Transverse colon (tissue), 4 donors: ENCODE results near the gene BHLHE40. TPM values are rescaled to one million over a fixed set of nuclear protein-coding genes. Genes with fewer than 3 reads are reported as not detected.
"Not testable (repeated sequence)": the region's sequence is repeated elsewhere in the genome, so short reads cannot be mapped to it uniquely, and the experiment has no call there.

Experiments
- DNase-seq: peaks from one replicate; pipeline ENCODE4 v3.0.0-alpha.2; 2019
- H3K27ac ChIP-seq, 4 donors: fragments of 200-600 bp; sonication (generic); 2 replicates each; pipeline ENCODE4 v1.5.1; 2016 to 2018; ENCODE audit warnings: inconsistent platforms in 4 of 4
- H3K27me3 ChIP-seq: fragments of 200-600 bp; sonication (generic); 2 replicates; pipeline ENCODE4 v1.5.1; 2017; ENCODE audit warnings: inconsistent platforms
- H3K36me3 ChIP-seq, 4 donors: fragments of 200-600 bp; sonication (generic); 2 replicates each; pipeline ENCODE4 v1.5.1; 2017 to 2019; ENCODE audit warnings: inconsistent platforms in 4 of 4
- H3K4me1 ChIP-seq, 4 donors: fragments of 200-600 bp; sonication (generic); 2 replicates each; pipeline ENCODE4 v1.5.1; 2017 to 2020; ENCODE audit warnings: inconsistent platforms in 4 of 4
- H3K4me3 ChIP-seq, 4 donors: fragments of 200-600 bp; sonication (generic); 1 replicate in 1 of 4; 2 replicates in 3 of 4; pipeline versions ENCODE4 v1.5.1 to v1.6.1; 2017 to 2019; ENCODE audit warnings: inconsistent platforms in 4 of 4
- H3K9me3 ChIP-seq, 2 donors: fragments of 200-600 bp; sonication (generic); 2 replicates each; pipeline ENCODE4 v1.5.1; 2017 to 2019; ENCODE audit warnings: inconsistent platforms in 2 of 2
- EP300 ChIP-seq: sonication (generic); formaldehyde crosslinking; IDR thresholded peaks from one replicate; pipeline ENCODE4 v1.6.1; 2017; ENCODE audit warnings: antibody characterized with exemption, low read depth
- POLR2A ChIP-seq: fragments of 450-650 bp; IDR thresholded peaks from one replicate; pipeline ENCODE4 v1.6.1; 2016; ENCODE audit warnings: antibody characterized with exemption, mild to moderate bottlenecking, moderate library complexity
- POLR2AphosphoS5 ChIP-seq, 3 donors: sonication (generic); formaldehyde crosslinking; IDR thresholded peaks; one replicate each; pipeline ENCODE4 v1.6.1; 2016; ENCODE audit warnings: antibody characterized with exemption in 3 of 3
- WGBS, 2 donors: methylation state at CpG; one replicate each; pipeline ENCODE4 v1.1.5; 2018; ENCODE audit warnings: low coverage in 1 of 2; 5-methylcytosine and 5-hydroxymethylcytosine counted together
- in situ Hi-C, 4 donors: fragments of 200-750 bp; cut with MboI; loops; one replicate each; pipeline versions ENCODE4 v1.15.0 to v1.15.1; 2017; ENCODE audit warnings: low sequenced_read_pairs in 3 of 4, low pct_ligation_motif_present in 1 of 4, low pct_unique_long_range_greater_than_20kb in 1 of 4
- intact Hi-C: fragments of 100-400 bp; cut with DNase I; formaldehyde crosslinking; loops from one replicate; pipeline ENCODE4 v1.15.1; 2023; ENCODE audit warnings: low total_unique reads
- total RNA-seq, 4 donors: library from RNA; depleted of rRNA; stranded (reverse); fragments of >200 nt; gene quantifications; one replicate each; pipeline ENCODE4 v1.1.0, GENCODE V29; 2016
- TF ChIP-seq, protein P1 (sequence below), 5 experiments: fragments of 200-600 bp in 3 of 5; fragments of 450-650 bp in 2 of 5; sonication (generic) in 3 of 5; IDR thresholded peaks; 1 replicate in 2 of 5; 2 replicates in 3 of 5; pipeline ENCODE4 v1.5.1; 2016 to 2017; ENCODE audit warnings: antibody characterized with exemption in 5 of 5, inconsistent platforms in 3 of 5, mild to moderate bottlenecking in 2 of 5, moderate library complexity in 1 of 5

BHLHE40 gene
- total RNA-seq, 4 donors from 2014 or later, result 13.4 to 50.9 (median 18.0) TPM

DNA sequence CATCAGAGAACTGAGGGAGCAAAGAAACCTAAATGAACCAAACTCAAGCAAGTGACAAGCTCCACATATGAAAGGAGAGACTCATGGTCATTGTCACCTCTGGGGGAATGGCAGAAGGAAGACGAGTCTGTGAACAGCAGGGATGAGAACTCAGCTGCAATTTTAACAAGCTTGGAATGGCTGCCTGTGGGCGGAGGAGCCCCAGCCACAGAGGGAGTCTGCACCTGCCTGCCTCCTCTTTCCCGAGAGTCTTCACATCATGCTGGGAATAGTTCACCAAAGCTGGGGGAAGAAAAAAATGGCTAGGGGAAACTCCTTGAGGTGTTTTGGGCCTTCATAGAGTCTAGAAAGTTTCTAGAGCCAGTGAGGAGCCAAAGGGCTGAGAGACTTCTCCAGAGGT lies 21.3 kb upstream of the BHLHE40 start:
- H3K27me3 ChIP-seq, result no peaks in the 10 kb centered on the region
- in situ Hi-C loops (no loop called here), intact Hi-C loops (no loop called here)
- H3K9me3 ChIP-seq, result no peaks in the 10 kb centered on the region
- H3K36me3 ChIP-seq, result no peaks in the 10 kb centered on the region
- WGBS, 2 donors, result 80% methylated on average over 3 of the region's 3 CpGs; no CpG with 5 or more reads in 1 of the 2 donors
- no peak overlapping the region for H3K4me3 ChIP-seq
- DNase-seq, result no peak
- H3K4me1 ChIP-seq, result no peaks in the 10 kb centered on the region
- TF ChIP-seq POLR2AphosphoS5 (IDR thresholded peaks at IDR 0.05), result no peak
- TF ChIP-seq POLR2A, result no peak
- TF ChIP-seq EP300, result no peak
- TF ChIP-seq, protein P1, sequence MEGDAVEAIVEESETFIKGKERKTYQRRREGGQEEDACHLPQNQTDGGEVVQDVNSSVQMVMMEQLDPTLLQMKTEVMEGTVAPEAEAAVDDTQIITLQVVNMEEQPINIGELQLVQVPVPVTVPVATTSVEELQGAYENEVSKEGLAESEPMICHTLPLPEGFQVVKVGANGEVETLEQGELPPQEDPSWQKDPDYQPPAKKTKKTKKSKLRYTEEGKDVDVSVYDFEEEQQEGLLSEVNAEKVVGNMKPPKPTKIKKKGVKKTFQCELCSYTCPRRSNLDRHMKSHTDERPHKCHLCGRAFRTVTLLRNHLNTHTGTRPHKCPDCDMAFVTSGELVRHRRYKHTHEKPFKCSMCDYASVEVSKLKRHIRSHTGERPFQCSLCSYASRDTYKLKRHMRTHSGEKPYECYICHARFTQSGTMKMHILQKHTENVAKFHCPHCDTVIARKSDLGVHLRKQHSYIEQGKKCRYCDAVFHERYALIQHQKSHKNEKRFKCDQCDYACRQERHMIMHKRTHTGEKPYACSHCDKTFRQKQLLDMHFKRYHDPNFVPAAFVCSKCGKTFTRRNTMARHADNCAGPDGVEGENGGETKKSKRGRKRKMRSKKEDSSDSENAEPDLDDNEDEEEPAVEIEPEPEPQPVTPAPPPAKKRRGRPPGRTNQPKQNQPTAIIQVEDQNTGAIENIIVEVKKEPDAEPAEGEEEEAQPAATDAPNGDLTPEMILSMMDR (IDR thresholded peaks at IDR 0.05), result no peak
- H3K27ac ChIP-seq, result no peak overlapping the region

DNA sequence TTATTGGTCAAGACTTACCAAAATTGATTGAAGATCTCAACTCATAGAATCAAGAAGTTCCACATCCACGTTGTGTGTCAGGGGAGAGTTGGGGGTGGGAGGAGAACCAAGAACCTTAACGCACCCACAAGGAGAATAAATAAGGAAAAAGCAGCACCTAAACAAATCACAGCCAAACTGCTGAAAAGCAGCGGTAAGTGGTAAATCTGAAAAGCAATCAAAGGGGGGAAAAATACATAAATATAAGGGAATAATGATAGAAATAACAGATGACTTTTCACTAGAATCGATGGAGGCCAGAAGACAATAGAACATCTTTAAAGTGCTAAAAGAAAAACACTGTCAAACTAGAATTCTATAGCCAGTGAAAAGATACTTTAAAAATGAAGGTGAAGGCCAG lies 20.1 kb upstream of the BHLHE40 start:
- no peaks in the 10 kb centered on the region for H3K4me1 ChIP-seq
- H3K27me3 ChIP-seq, result no peaks in the 10 kb centered on the region
- H3K27ac ChIP-seq, result no peak overlapping the region
- DNase-seq, result no peak
- TF ChIP-seq POLR2A (no peak), POLR2AphosphoS5 (IDR thresholded peaks at IDR 0.05) (no peak)
- 70 to 72% methylated on average over 4 of the region's 4 CpGs for WGBS, 2 donors
- no peaks in the 10 kb centered on the region for H3K9me3 ChIP-seq
- H3K36me3 ChIP-seq, result no peaks in the 10 kb centered on the region
- no peak overlapping the region for H3K4me3 ChIP-seq
- in situ Hi-C loops (no loop called here), intact Hi-C loops (no loop called here)

DNA sequence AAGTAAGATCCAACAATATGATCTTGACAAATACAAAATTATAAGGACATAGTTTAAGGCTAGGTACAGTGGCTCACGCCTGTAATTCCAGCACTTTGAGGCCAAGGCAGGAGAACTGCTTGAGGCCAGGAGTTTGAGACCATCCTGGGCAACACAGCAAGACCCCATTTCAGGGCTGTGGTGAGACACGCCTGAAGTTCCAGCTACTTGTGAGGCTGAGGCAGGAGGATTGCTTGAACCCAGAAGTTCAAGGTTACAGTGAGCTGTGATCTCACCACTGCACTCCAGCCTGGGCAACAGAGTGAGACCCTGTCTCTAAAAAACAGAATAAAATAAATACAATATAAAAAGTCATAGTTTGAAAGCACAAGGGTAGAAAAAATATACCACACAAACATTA lies 17.4 kb upstream of the BHLHE40 start:
- H3K27me3 ChIP-seq, H3K9me3 ChIP-seq, in situ Hi-C loops, H3K27ac ChIP-seq, DNase-seq, H3K36me3 ChIP-seq, intact Hi-C loops, H3K4me1 ChIP-seq, H3K4me3 ChIP-seq: not testable (repeated sequence)
- WGBS, 2 donors, result 83 to 98% methylated on average over 1 to 2 of the region's 2 CpGs

DNA sequence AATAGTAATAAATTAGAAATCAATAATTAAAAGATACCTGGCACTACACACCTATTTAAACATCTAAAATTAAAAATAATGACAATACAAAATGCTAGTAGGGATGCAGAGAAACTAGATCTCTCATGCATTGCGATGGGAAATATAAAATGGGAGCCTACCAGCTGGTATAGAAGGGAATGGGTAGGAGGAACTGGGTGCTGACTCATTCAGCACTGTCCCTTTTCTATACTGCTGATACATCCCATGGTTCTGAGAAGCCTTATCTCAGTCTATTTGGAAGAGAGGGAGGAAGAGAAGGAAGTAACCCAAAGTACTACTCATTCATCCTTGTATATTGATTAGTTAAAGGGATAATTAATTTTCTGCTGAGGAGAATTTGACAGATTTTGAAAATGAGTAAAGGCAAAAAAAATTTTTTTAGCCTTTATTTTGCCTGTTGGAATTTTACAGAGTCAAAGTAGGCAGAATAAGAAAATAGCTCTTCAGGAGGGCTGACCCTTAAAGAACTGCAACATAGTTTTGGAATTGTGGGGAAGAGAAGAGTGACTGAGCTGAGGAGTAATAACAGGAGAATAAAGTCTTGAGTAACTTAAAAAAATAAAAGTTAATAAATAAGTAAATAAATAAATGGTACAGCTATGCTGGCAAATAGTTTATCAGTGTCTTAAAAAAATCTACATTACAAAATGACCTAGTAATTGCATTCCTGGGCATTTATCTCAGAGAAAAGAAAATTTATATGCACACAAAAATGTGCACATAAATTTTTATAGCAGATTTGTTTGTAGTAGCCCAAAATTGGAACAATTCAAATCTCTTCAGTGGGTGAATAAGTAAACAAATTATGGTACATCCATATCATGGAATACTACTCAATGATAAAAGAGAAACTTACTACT lies 15.3 kb upstream of the BHLHE40 start:
- Histone ChIP-seq H3K4me1 (peaks cover 0 to 5% (median 2%) of the 10 kb centered on the region in 4 donors), H3K27ac (no peak overlapping the region), H3K27me3 (no peaks in the 10 kb centered on the region), H3K9me3 (no peaks in the 10 kb centered on the region), H3K36me3 (no peaks in the 10 kb centered on the region), H3K4me3 (no peak overlapping the region)
- intact Hi-C loops, result no loop called here
- in situ Hi-C loops, result no loop called here
- DNase-seq, result no peak
- TF ChIP-seq, protein P1 (IDR thresholded peaks at IDR 0.05), result no peak
- TF ChIP-seq POLR2AphosphoS5 (IDR thresholded peaks at IDR 0.05) (no peak), POLR2A (no peak), EP300 (no peak)
- WGBS, 2 donors, result 90 to 100% methylated on average over 1 of the region's 1 CpG

DNA sequence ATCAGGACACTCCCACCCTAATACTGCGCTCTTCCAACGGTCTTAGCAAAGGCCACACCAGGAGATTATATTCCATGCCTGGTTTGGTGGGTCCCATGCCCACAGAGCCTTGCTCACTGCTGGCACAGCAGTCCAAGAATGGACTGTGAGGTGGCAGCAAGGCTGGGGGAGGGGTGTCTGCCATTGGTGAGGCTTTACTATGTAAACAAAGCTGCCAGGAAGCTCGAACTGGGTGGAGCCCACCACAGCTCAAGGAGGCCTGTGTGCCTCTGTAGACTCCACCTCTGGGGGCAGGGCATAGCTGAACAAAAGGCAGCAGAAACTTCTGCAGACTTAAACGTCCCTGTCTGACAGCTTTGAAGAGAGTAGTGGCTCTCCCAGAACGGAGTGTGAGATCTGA lies 13.2 kb upstream of the BHLHE40 start:
- intact Hi-C loops, H3K27me3 ChIP-seq, H3K4me3 ChIP-seq, in situ Hi-C loops, H3K4me1 ChIP-seq, H3K9me3 ChIP-seq, DNase-seq, H3K36me3 ChIP-seq, H3K27ac ChIP-seq: not testable (repeated sequence)
- WGBS, 2 donors, result 35% methylated on average over 3 of the region's 5 CpGs; no CpG with 5 or more reads in 1 of the 2 donors

DNA sequence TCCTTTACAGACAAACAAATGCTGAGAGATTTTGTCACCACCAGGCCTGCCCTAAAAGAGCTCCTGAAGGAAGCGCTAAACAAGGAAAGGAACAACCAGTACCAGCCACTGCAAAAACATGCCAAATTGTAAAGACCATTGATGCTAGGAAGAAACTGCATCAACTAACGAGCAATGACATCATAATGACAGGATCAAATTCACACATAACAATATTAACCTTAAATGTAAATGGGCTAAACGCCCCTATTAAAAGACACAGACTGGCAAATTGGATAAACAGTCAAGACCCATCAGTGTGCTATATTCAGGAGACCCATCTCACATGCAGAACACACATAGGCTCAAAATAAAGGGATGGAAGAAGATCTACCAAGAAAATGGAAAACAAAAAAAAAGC lies 11.6 kb upstream of the BHLHE40 start:
- H3K4me1 ChIP-seq, DNase-seq, in situ Hi-C loops, H3K27ac ChIP-seq, H3K4me3 ChIP-seq, intact Hi-C loops, H3K9me3 ChIP-seq, H3K27me3 ChIP-seq, H3K36me3 ChIP-seq: not testable (repeated sequence)
- 85 to 91% methylated on average over 2 to 3 of the region's 3 CpGs for WGBS, 2 donors

DNA sequence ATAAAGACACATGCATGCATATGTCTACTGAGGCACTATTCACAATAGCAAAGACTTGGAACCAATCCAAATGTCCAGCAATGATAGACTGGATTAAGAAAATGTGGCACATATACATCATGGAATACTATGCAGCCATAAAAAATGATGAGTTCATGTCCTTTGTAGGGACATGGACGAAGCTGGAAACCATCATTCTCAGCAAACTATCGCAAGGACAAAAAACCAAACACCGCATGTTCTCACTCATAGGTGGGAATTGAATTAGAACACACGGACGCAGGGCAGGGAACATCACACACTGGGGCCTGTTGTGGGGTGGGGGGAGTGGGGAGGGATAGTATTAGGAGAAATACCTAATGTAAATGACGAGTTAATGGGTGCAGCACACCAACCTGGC lies 7.8 kb upstream of the BHLHE40 start:
- H3K4me3 ChIP-seq, intact Hi-C loops, DNase-seq, H3K9me3 ChIP-seq, H3K4me1 ChIP-seq, H3K27ac ChIP-seq, H3K36me3 ChIP-seq, H3K27me3 ChIP-seq: not testable (repeated sequence)
- in situ Hi-C loops, result loop anchor here in 1 of 4 donors (10.0 kb wide), 1 partner anchor 247 kb away; no protein-coding TSS in a partner anchor
- WGBS, 2 donors, result 97 to 100% methylated on average over 3 to 6 of the region's 6 CpGs
